ENCODE measurements around the gene INPP1.

- TF ChIP-seq CTCF (conservative IDR thresholded peaks at IDR 0.05) (no peak), EZH2 (IDR thresholded peaks at IDR 0.05; ENCODE audit: low read depth) (no peak)
Measured at GRCh38 chr2:190304404-190304803, 39.0 kb upstream of the INPP1 start.
